Thoracic aorta (tissue), 2 donors: Measurements from ENCODE around the gene ERP44. TPM values are rescaled to one million over a fixed set of nuclear protein-coding genes. Genes with fewer than 3 reads are reported as not detected.
"Not testable (repeated sequence)": the region's sequence is repeated elsewhere in the genome, so short reads cannot be mapped to it uniquely, and the experiment has no call there.

Experiments used
- ATAC-seq: fragments of 150-250 bp; one replicate; pipeline ENCODE4 v1.8.0; 2017; ENCODE audit warnings: low read depth; ENCODE audit not compliant: insufficient number of reproducible peaks, low FRiP score
- DNase-seq: peaks from one replicate; pipeline ENCODE4 v3.0.0-alpha.2; 2020; ENCODE audit warnings: low spot score
- H3K27ac ChIP-seq, 2 donors: fragments of 200-600 bp; sonication (generic); 1 replicate in 1 of 2; 2 replicates in 1 of 2; pipeline ENCODE4 v1.5.1; 2016; ENCODE audit warnings: mild to moderate bottlenecking in 2 of 2, moderate library complexity in 2 of 2
- H3K27me3 ChIP-seq: fragments of 200-600 bp; sonication (generic); replicated peaks from 2 replicates; pipeline ENCODE4 v1.6.0; 2016; ENCODE audit warnings: mild to moderate bottlenecking; ENCODE audit not compliant: insufficient read depth
- H3K36me3 ChIP-seq: fragments of 200-600 bp; sonication (generic); one replicate; pipeline ENCODE4 v1.5.1; 2016
- H3K4me1 ChIP-seq, 2 donors: fragments of 200-600 bp; sonication (generic); 1 replicate in 1 of 2; 2 replicates in 1 of 2; pipeline versions ENCODE4 v1.5.1 to v1.6.0; 2016; ENCODE audit warnings: low read depth in 2 of 2, mild to moderate bottlenecking in 1 of 2; ENCODE audit not compliant: control insufficient read depth in 1 of 2
- H3K4me3 ChIP-seq: fragments of 200-600 bp; sonication (generic); 2 replicates; pipeline ENCODE4 v1.5.1; 2016; ENCODE audit warnings: mild to moderate bottlenecking
- H3K9me3 ChIP-seq: fragments of 200-600 bp; sonication (generic); 2 replicates; pipeline ENCODE4 v1.5.1; 2016
- CTCF ChIP-seq: fragments of 200-600 bp; sonication (generic); IDR thresholded peaks from one replicate; pipeline ENCODE4 v1.5.1; 2019; ENCODE audit warnings: antibody characterized with exemption
- total RNA-seq, 2 donors: library from RNA; depleted of rRNA; stranded (reverse); fragments of >200 nt; gene quantifications; one replicate each; pipeline versions ENCODE4 v1.1.0 to v1.2.3, GENCODE V29; 2016

Gene ERP44
- total RNA-seq, 2 donors from 2014 or later: 13.8 to 17.6 TPM

- H3K27ac ChIP-seq: peak overlapping the region in 1 of 2 donors; percentile 36
- H3K4me1 ChIP-seq: peaks cover 0 to 20% of the 10 kb centered on the region in 2 donors
- ATAC-seq (no peak), DNase-seq (no peak)
- no peaks in the 10 kb centered on the region for H3K9me3 ChIP-seq
- H3K27me3 ChIP-seq: no peaks in the 10 kb centered on the region
- no peak for TF ChIP-seq CTCF
- peak overlapping the region; percentile 11 for H3K4me3 ChIP-seq
- H3K36me3 ChIP-seq: no peaks in the 10 kb centered on the region
Observed at GRCh38 chr9:100066539-100066938, 32.3 kb downstream of the ERP44 start.

DNA sequence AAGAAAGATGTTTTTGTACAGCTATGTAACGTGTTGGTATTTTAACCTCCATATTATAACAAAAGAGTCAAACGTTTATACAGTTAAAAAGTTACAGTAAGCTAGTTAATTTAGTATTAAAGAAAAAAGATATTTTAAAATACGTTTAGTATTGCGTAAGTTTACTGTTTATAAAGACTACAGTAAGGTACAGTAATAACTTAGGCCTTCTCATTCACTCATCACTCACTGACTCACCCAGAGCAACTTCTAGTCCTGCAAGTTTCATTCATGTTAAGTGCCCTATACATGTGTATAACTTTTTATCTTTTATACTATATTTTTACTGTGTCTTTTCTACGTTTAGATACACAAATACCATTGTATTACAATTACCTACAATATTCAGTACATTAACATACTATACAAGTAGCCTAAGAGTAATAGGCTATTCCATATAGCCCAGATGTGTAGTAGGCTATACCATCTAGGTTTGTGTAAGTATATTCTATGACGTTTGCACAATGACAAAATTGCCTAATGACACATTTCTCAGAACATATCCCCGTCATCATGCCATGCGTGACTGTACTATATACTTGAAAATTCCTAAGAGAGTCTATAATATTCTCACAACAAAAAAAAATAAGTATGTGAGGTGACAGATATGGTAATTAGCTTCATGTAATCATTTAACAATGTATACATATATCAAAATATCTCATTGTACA, 33.8 kb downstream of the ERP44 start:
- Histone ChIP-seq H3K27me3 (no peaks in the 10 kb centered on the region), H3K27ac (no peak overlapping the region), H3K9me3 (no peaks in the 10 kb centered on the region), H3K4me1 (peaks cover 0 to 14% of the 10 kb centered on the region in 2 donors), H3K4me3 (no peak overlapping the region), H3K36me3 (no peaks in the 10 kb centered on the region)
- DNase-seq: no peak
- ATAC-seq: no peak
- TF ChIP-seq CTCF: no peak

DNA sequence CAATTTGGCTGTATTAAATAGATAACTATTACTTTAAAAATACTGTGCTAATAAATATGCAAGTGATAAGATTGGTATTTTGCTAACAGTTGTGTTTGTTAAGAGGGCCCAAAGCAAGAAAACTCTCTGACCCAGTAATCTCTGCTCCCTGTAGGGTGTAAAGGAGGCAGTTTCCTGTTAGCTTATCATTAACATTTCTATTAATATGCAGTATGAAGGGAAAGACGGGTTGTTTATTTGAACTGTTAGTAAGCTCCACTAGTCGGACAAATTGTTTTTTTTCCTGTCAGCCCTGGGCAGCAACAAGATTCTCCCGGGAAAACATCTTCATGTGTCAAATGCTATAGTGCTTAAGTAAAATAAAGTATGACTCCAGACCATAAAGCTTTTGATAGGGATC, 35.6 kb downstream of the ERP44 start:
- Histone ChIP-seq H3K9me3 (no peaks in the 10 kb centered on the region), H3K27ac (no peak overlapping the region), H3K4me1 (peaks cover 0 to 14% of the 10 kb centered on the region in 2 donors), H3K4me3 (no peak overlapping the region), H3K36me3 (no peaks in the 10 kb centered on the region), H3K27me3 (no peaks in the 10 kb centered on the region)
- ATAC-seq (no peak), DNase-seq (no peak)
- TF ChIP-seq CTCF: no peak

- H3K27ac ChIP-seq, ATAC-seq, H3K36me3 ChIP-seq, DNase-seq, H3K4me3 ChIP-seq, H3K27me3 ChIP-seq, H3K9me3 ChIP-seq: not testable (repeated sequence)
- H3K4me1 ChIP-seq: peaks cover 0 to 14% of the 10 kb centered on the region in 2 donors
Observed at GRCh38 chr9:100062683-100063082, 36.1 kb downstream of the ERP44 start.

GRCh38 chr9:100058699-100059579, 39.9 kb downstream of the ERP44 start:
- H3K27me3 ChIP-seq: no peaks in the 10 kb centered on the region
- no peak for DNase-seq
- no peaks in the 10 kb centered on the region for H3K36me3 ChIP-seq
- no peak overlapping the region for H3K4me3 ChIP-seq
- H3K9me3 ChIP-seq: no peaks in the 10 kb centered on the region
- no peaks in the 10 kb centered on the region for H3K4me1 ChIP-seq
- TF ChIP-seq CTCF: no peak
- no peak overlapping the region for H3K27ac ChIP-seq
- no peak for ATAC-seq
